ENCODE results near the gene NUCKS1.

NUCKS1 gene

DNA sequence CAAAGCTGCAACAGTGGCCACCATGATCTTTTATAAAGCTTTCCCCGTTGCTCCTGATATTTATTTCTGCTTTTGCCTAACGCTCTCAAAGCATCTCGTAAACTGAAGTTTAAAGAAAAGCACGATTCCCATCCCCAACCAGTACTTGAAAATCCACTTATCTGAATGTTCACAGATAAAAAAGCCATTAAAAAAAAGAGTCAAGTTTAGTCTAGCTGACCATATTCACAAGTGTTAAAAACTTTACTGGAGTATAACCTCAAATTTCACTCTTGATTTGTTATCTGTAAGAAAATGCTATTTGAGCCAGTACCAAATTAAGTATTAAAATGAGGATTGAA, 35.1 kb downstream of the NUCKS1 start:
- H3K9ac ChIP-seq (ENCODE audit: insufficient read length, low read depth): no peak overlapping the region
- peaks cover 67% of the 10 kb centered on the region for H3K36me3 ChIP-seq (ENCODE audit: insufficient read depth, insufficient read length, low read length)
- no peaks in the 10 kb centered on the region for H3K27me3 ChIP-seq (ENCODE audit: insufficient read depth, insufficient read length)
- TF ChIP-seq ZNF274 (IDR thresholded peaks at IDR 0.05; ENCODE audit: low read depth, low read length) (no peak), YY1 (IDR thresholded peaks at IDR 0.05; ENCODE audit: insufficient read depth, insufficient read length) (no peak), SUZ12 (IDR thresholded peaks at IDR 0.05; ENCODE audit: extremely low read depth, insufficient read depth, insufficient read length) (no peak)
- H3K4me1 ChIP-seq (ENCODE audit: insufficient read depth, insufficient read length): no peaks in the 10 kb centered on the region
- H3K4me3 ChIP-seq (ENCODE audit: insufficient read length, low read depth): no peak overlapping the region
- no peaks in the 10 kb centered on the region for H3K9me3 ChIP-seq (ENCODE audit: insufficient read depth, low read length)
- DNase-seq (ENCODE audit: low read depth, low spot score): no peak

DNA sequence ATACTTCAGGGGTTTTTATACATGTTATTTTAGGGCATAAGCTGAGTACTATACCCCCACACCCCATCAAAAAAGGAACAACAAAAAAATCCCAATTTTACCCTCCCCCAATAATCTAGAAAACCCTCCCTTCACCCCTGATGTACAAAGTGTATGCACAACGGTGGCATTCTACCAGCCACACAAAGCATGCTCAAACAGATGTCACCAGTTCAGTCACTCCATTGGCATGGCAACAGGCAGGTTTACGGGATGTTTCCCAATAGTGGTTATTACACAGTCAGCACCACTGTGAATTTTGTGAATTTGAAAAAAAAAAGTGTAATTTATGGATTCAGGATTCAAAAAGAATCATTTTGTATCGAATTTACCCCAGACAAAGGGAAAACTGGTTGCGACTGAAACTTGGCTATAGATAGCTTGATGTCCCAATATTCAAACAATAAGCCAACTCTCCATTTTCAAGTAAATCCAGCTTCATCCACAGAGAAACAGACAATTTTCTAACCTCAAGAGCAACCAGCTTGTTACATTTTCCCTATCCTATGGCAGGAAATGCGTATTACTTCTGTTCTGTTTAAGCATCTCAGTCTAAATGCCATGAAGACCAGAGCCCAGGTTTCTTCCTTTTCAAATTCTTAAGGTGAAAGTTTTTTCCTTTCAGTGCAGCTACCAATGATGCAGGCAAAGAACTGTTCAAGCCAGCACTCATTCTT, 35.6 kb downstream of the NUCKS1 start:
- Histone ChIP-seq H3K9ac (ENCODE audit: insufficient read length, low read depth) (no peak overlapping the region), H3K36me3 (ENCODE audit: insufficient read depth, insufficient read length, low read length) (peaks cover 66% of the 10 kb centered on the region), H3K4me3 (ENCODE audit: insufficient read length, low read depth) (no peak overlapping the region), H3K4me1 (ENCODE audit: insufficient read depth, insufficient read length) (no peaks in the 10 kb centered on the region), H3K9me3 (ENCODE audit: insufficient read depth, low read length) (no peaks in the 10 kb centered on the region), H3K27me3 (ENCODE audit: insufficient read depth, insufficient read length) (no peaks in the 10 kb centered on the region)
- TF ChIP-seq ZNF274 (IDR thresholded peaks at IDR 0.05; ENCODE audit: low read depth, low read length): no peak
- TF ChIP-seq YY1 (IDR thresholded peaks at IDR 0.05; ENCODE audit: insufficient read depth, insufficient read length): no peak
- no peak for TF ChIP-seq SUZ12 (IDR thresholded peaks at IDR 0.05; ENCODE audit: extremely low read depth, insufficient read depth, insufficient read length)
- no peak for DNase-seq (ENCODE audit: low read depth, low spot score)

DNA sequence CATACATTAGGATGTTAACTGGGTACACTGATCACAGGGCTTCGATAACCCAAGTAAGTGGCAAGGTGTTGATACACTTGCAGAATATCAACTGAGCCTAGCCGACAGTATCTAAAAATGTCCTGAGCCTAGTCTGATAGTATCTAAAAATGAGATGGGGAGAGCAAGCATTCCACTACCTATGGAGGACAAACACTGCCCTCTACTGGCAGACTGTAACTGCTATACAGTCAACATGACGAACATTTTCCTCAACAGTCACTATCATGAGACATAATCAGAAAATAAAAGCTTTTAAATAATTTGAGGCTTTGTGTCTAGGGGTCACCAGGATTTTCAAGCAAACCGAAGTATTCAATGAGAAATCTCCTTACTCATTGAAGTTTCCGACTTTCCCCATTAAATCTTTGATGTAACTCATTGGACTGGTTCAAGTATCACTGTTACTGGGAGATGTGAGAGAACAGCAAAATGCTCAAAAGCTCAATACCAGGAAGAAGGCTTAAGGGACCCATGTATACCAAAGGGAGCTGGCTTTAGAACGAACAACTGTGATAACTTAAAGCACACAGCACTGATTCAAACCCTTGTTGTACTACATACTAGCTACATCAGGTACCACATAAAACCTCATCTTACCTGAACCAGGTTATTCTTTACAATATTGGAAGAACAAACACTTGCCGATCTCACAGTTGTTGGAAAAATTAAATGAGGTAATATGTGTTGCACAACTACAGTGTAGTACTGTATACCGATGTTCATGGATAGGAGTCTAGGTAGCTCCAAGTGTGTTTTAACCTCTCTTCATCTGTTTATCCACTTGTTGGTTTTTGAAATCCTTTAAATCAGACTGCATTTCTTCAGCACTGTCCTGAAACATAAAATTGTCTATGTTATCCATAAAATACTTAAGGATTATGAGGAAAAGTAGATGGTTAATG, 38.6 kb downstream of the NUCKS1 start:
- H3K9me3 ChIP-seq (ENCODE audit: insufficient read depth, low read length): no peaks in the 10 kb centered on the region
- H3K4me3 ChIP-seq (ENCODE audit: insufficient read length, low read depth): no peak overlapping the region
- DNase-seq (ENCODE audit: low read depth, low spot score): peak; percentile 77
- no peaks in the 10 kb centered on the region for H3K4me1 ChIP-seq (ENCODE audit: insufficient read depth, insufficient read length)
- no peak for TF ChIP-seq SUZ12 (IDR thresholded peaks at IDR 0.05; ENCODE audit: extremely low read depth, insufficient read depth, insufficient read length)
- TF ChIP-seq ZNF274 (IDR thresholded peaks at IDR 0.05; ENCODE audit: low read depth, low read length): no peak
- no peak overlapping the region for H3K9ac ChIP-seq (ENCODE audit: insufficient read length, low read depth)
- H3K27me3 ChIP-seq (ENCODE audit: insufficient read depth, insufficient read length): no peaks in the 10 kb centered on the region
- peaks cover 48% of the 10 kb centered on the region for H3K36me3 ChIP-seq (ENCODE audit: insufficient read depth, insufficient read length, low read length)

DNA sequence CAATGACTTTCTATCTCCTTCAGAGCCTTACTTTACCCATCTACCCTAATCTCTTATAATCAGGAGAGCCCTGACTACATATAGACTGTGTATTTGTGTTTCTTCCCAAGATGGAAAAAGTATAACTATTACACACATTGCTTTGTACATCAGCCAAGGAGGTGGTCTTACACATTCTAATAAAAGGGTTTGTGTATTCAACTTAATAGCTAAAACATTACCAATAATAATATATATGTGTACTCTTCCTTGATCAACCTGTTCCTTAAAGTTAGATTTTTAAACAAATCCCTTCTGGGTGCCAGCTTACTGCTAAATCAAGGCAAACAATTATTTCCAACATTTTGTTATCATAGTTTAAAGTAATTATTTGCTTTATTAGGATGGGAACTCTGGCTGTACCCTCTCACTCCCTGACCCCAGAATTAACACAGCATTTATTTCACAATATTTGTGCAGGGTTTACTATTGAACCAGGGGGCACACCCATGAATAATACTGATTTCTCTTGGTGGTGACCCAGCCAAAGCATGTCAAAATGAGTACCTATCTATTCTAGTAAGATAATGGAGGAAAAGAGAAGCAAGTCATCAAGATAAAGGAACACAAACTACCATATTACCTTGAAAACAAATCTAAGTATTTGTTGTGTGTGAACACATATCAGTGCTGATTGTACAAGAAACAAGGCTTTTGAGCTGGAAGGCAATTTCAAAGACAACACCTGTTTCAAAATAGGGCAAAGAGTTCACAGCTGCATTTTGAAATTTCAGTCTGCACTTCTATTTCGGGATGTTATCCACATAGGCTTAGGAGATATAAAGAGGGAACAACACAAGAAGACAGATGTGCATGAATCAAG, 39.5 kb downstream of the NUCKS1 start:
- H3K9me3 ChIP-seq (ENCODE audit: insufficient read depth, low read length): no peaks in the 10 kb centered on the region
- no peak for DNase-seq (ENCODE audit: low read depth, low spot score)
- no peak overlapping the region for H3K9ac ChIP-seq (ENCODE audit: insufficient read length, low read depth)
- H3K27me3 ChIP-seq (ENCODE audit: insufficient read depth, insufficient read length): no peaks in the 10 kb centered on the region
- H3K4me3 ChIP-seq (ENCODE audit: insufficient read length, low read depth): no peak overlapping the region
- H3K36me3 ChIP-seq (ENCODE audit: insufficient read depth, insufficient read length, low read length): peaks cover 43% of the 10 kb centered on the region
- H3K4me1 ChIP-seq (ENCODE audit: insufficient read depth, insufficient read length): no peaks in the 10 kb centered on the region
- TF ChIP-seq YY1 (IDR thresholded peaks at IDR 0.05; ENCODE audit: insufficient read depth, insufficient read length) (no peak), ZNF274 (IDR thresholded peaks at IDR 0.05; ENCODE audit: low read depth, low read length) (no peak), SUZ12 (IDR thresholded peaks at IDR 0.05; ENCODE audit: extremely low read depth, insufficient read depth, insufficient read length) (no peak)

DNA sequence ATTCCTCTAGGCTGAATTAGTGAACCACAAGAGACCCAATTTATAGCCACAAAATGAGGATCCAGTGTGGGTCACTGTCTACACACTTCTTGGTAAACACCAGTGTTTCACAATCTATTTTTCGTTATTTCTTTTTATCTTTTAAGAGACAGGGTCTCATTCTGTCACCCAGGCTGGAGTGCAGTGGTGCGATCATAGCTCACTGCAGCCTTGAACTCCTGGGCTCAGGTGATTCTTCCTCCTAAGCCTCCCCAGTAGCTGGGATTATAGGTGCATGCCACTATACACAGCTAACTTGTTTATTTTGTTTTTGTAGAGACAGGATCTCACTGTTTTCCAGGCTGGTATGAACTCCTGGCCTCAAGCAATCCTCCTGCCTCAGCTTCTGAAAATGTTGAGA, 40.3 kb downstream of the NUCKS1 start:
- Histone ChIP-seq H3K9me3 (ENCODE audit: insufficient read depth, low read length) (no peaks in the 10 kb centered on the region), H3K27me3 (ENCODE audit: insufficient read depth, insufficient read length) (no peaks in the 10 kb centered on the region), H3K4me3 (ENCODE audit: insufficient read length, low read depth) (no peak overlapping the region), H3K9ac (ENCODE audit: insufficient read length, low read depth) (no peak overlapping the region), H3K4me1 (ENCODE audit: insufficient read depth, insufficient read length) (no peaks in the 10 kb centered on the region), H3K36me3 (ENCODE audit: insufficient read depth, insufficient read length, low read length) (peaks cover 39% of the 10 kb centered on the region)
- TF ChIP-seq SUZ12 (IDR thresholded peaks at IDR 0.05; ENCODE audit: extremely low read depth, insufficient read depth, insufficient read length): no peak
- no peak for TF ChIP-seq YY1 (IDR thresholded peaks at IDR 0.05; ENCODE audit: insufficient read depth, insufficient read length)
- no peak for TF ChIP-seq ZNF274 (IDR thresholded peaks at IDR 0.05; ENCODE audit: low read depth, low read length)
- no peak for DNase-seq (ENCODE audit: low read depth, low spot score)

DNA sequence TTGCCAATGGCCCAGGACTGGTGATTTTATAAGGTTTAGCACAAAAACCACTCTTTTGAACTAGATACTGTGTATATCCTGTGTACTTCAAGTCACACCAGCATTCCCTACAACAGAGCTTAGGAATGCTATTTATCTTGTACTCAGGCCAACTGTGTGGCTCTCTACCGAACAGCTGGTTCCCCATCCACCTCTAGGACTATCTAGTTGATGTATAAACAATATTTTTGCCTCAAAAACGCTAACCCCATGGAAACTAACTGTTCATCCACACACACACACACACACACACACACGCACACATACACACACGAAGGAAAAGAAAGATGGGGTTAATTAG, 41.0 kb downstream of the NUCKS1 start:
- H3K9me3 ChIP-seq (ENCODE audit: insufficient read depth, low read length): no peaks in the 10 kb centered on the region
- H3K36me3 ChIP-seq (ENCODE audit: insufficient read depth, insufficient read length, low read length): peaks cover 40% of the 10 kb centered on the region
- no peak for DNase-seq (ENCODE audit: low read depth, low spot score)
- TF ChIP-seq ZNF274 (IDR thresholded peaks at IDR 0.05; ENCODE audit: low read depth, low read length) (no peak), YY1 (IDR thresholded peaks at IDR 0.05; ENCODE audit: insufficient read depth, insufficient read length) (no peak), SUZ12 (IDR thresholded peaks at IDR 0.05; ENCODE audit: extremely low read depth, insufficient read depth, insufficient read length) (no peak)
- H3K4me3 ChIP-seq (ENCODE audit: insufficient read length, low read depth): no peak overlapping the region
- H3K4me1 ChIP-seq (ENCODE audit: insufficient read depth, insufficient read length): no peaks in the 10 kb centered on the region
- no peak overlapping the region for H3K9ac ChIP-seq (ENCODE audit: insufficient read length, low read depth)
- H3K27me3 ChIP-seq (ENCODE audit: insufficient read depth, insufficient read length): no peaks in the 10 kb centered on the region
